ENCODE data around the gene GSTA3.
"Not testable (repeated sequence)": the region's sequence is repeated elsewhere in the genome, so short reads cannot be mapped to it uniquely, and the experiment has no call there.

DNA sequence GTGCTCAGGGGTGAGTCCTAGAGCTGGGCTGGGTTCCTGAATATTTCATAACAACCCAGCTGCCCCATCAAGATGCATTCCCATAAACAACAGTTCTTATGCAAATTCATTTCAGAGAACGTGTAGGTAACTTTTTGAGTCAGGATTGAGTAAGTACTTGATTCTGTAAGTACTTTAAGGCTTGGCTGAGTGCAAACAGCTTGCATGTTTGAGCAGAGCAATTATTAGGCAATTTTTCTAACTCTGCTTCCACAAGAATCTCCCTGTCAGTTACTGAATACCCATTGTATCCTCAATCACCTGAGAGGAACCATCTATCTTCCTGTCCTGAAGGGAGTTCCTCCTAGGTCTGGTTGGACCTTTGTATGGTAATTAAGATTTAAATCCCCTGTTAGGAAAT is 10.0 kb upstream of the GSTA3 start:
- TF ChIP-seq, protein P1, sequence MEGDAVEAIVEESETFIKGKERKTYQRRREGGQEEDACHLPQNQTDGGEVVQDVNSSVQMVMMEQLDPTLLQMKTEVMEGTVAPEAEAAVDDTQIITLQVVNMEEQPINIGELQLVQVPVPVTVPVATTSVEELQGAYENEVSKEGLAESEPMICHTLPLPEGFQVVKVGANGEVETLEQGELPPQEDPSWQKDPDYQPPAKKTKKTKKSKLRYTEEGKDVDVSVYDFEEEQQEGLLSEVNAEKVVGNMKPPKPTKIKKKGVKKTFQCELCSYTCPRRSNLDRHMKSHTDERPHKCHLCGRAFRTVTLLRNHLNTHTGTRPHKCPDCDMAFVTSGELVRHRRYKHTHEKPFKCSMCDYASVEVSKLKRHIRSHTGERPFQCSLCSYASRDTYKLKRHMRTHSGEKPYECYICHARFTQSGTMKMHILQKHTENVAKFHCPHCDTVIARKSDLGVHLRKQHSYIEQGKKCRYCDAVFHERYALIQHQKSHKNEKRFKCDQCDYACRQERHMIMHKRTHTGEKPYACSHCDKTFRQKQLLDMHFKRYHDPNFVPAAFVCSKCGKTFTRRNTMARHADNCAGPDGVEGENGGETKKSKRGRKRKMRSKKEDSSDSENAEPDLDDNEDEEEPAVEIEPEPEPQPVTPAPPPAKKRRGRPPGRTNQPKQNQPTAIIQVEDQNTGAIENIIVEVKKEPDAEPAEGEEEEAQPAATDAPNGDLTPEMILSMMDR (IDR thresholded peaks at IDR 0.05): not testable (repeated sequence)
- not testable (repeated sequence) for TF ChIP-seq POLR2AphosphoS5, POLR2A (IDR thresholded peaks at IDR 0.05)
